Islet precursor cell (in vitro differentiated cells): ENCODE results near the gene CPSF3.
"Not testable (repeated sequence)": the region's sequence is repeated elsewhere in the genome, so short reads cannot be mapped to it uniquely, and the experiment has no call there.

Source experiments
- DNase-seq: peaks from one replicate; pipeline ENCODE4 v3.0.0-alpha.2; 2018

CPSF3 gene

GRCh38 chr2:9472511-9472910 lies 49.1 kb downstream of the CPSF3 start:
- no peak for DNase-seq

GRCh38 chr2:9473308-9473984 lies 50.0 kb downstream of the CPSF3 start:
- peak; percentile 86 for DNase-seq

GRCh38 chr2:9473985-9474360 lies 50.5 kb downstream of the CPSF3 start:
- peak; percentile 67 for DNase-seq

GRCh38 chr2:9474361-9475057 lies 51.1 kb downstream of the CPSF3 start, which contains the start of gene IAH1:
IAH1 (plus strand) TSS chr2:9474551; CDS start chr2:9474567, 16 bp downstream.
- peak; percentile 76 for DNase-seq

GRCh38 chr2:9477914-9478313 lies 54.5 kb downstream of the CPSF3 start:
- DNase-seq, result no peak

GRCh38 chr2:9478526-9478925 lies 55.1 kb downstream of the CPSF3 start:
- no peak for DNase-seq

- DNase-seq, result no peak
Observed at GRCh38 chr2:9480157-9480556, 56.7 kb downstream of the CPSF3 start.

- no peak for DNase-seq
Observed at GRCh38 chr2:9483107-9483506, 59.7 kb downstream of the CPSF3 start.

GRCh38 chr2:9484533-9484932 lies 61.1 kb downstream of the CPSF3 start:
- no peak for DNase-seq

GRCh38 chr2:9488583-9489547 lies 65.4 kb downstream of the CPSF3 start:
- no peak for DNase-seq

GRCh38 chr2:9490789-9491188 lies 67.3 kb downstream of the CPSF3 start:
- no peak for DNase-seq

GRCh38 chr2:9492927-9493326 lies 69.5 kb downstream of the CPSF3 start:
- DNase-seq, result no peak

- no peak for DNase-seq
Observed at GRCh38 chr2:9493478-9493877, 70.0 kb downstream of the CPSF3 start.

- no peak for DNase-seq
Observed at GRCh38 chr2:9494081-9494480, 70.6 kb downstream of the CPSF3 start.

- DNase-seq, result no peak
Observed at GRCh38 chr2:9497017-9497416, 73.6 kb downstream of the CPSF3 start.

- DNase-seq, result no peak
Observed at GRCh38 chr2:9498210-9498609, 74.8 kb downstream of the CPSF3 start.

GRCh38 chr2:9508931-9509330 lies 85.5 kb downstream of the CPSF3 start:
- no peak for DNase-seq

- not testable (repeated sequence) for DNase-seq
Observed at GRCh38 chr2:9513946-9514345, 90.5 kb downstream of the CPSF3 start.

GRCh38 chr2:9517118-9517782 lies 93.8 kb downstream of the CPSF3 start:
- DNase-seq, result no peak

GRCh38 chr2:9518163-9518562 lies 94.7 kb downstream of the CPSF3 start:
- DNase-seq, result no peak

GRCh38 chr2:9518780-9519179 lies 95.3 kb downstream of the CPSF3 start:
- DNase-seq, result no peak

- no peak for DNase-seq
Observed at GRCh38 chr2:9519250-9519649, 95.8 kb downstream of the CPSF3 start.
